Mesendoderm (in vitro differentiated cells): Measurements from ENCODE around the gene C1orf116.

Experiments used
- DNase-seq: peaks from one replicate; pipeline ENCODE4 v3.0.0; 2013
- H2AK5ac ChIP-seq: 2 replicates; pipeline ENCODE4 v1.6.1; 2013; ENCODE audit warnings: low read length, inconsistent platforms
- H2BK120ac ChIP-seq: 2 replicates; pipeline ENCODE4 v1.6.1; 2013; ENCODE audit warnings: low read depth, mild to moderate bottlenecking, low read length, moderate library complexity, mixed read lengths
- H2BK15ac ChIP-seq: replicated peaks from 2 replicates; pipeline ENCODE4 v1.6.1; 2013; ENCODE audit warnings: low read depth, mild to moderate bottlenecking, moderate library complexity
- H2BK5ac ChIP-seq: 2 replicates; pipeline ENCODE4 v1.6.1; 2013; ENCODE audit warnings: low read length, inconsistent platforms
- H3K18ac ChIP-seq: 2 replicates; pipeline ENCODE4 v1.6.1; 2013; ENCODE audit warnings: mild to moderate bottlenecking, low read length, mixed read lengths
- H3K23ac ChIP-seq: one replicate; pipeline ENCODE4 v1.6.1; 2013; ENCODE audit warnings: low read length
- H3K27ac ChIP-seq: 2 replicates; pipeline ENCODE4 v1.5.1; 2013; ENCODE audit warnings: low read depth, mild to moderate bottlenecking, inconsistent platforms, low read length, moderate library complexity
- H3K27me3 ChIP-seq: 2 replicates; pipeline ENCODE4 v1.6.1; 2013; ENCODE audit warnings: low read length, control low read depth, mild to moderate bottlenecking, inconsistent platforms; ENCODE audit not compliant: insufficient read depth, poor library complexity
- H3K36me3 ChIP-seq: 2 replicates; pipeline ENCODE4 v1.6.1; 2013; ENCODE audit warnings: low read length, inconsistent platforms; ENCODE audit not compliant: control insufficient read depth, insufficient read depth
- H3K4ac ChIP-seq: one replicate; pipeline ENCODE4 v1.6.1; 2013; ENCODE audit warnings: low read depth, mild to moderate bottlenecking, low read length, moderate library complexity
- H3K4me1 ChIP-seq: 2 replicates; pipeline ENCODE4 v1.6.1; 2013; ENCODE audit warnings: low read depth, low read length, inconsistent platforms; ENCODE audit not compliant: control insufficient read depth
- H3K4me2 ChIP-seq: 2 replicates; pipeline ENCODE4 v1.6.1; 2013; ENCODE audit warnings: low read length
- H3K4me3 ChIP-seq: 2 replicates; pipeline ENCODE4 v1.5.1; 2013; ENCODE audit warnings: mild to moderate bottlenecking, low read length
- H3K56ac ChIP-seq: one replicate; pipeline ENCODE4 v1.6.1; 2013; ENCODE audit warnings: low read length
- H3K79me1 ChIP-seq: 2 replicates; pipeline ENCODE4 v1.6.1; 2013; ENCODE audit warnings: low read length, inconsistent platforms
- H3K79me2 ChIP-seq: 2 replicates; pipeline ENCODE4 v1.6.1; 2013; ENCODE audit warnings: mild to moderate bottlenecking, low read length; ENCODE audit not compliant: control insufficient read depth, insufficient read depth
- H3K9ac ChIP-seq: 2 replicates; pipeline ENCODE4 v1.6.1; 2013; ENCODE audit warnings: low read length, inconsistent platforms
- H4K5ac ChIP-seq: one replicate; pipeline ENCODE4 v1.6.1; 2013; ENCODE audit warnings: low read length
- H4K8ac ChIP-seq: one replicate; pipeline ENCODE4 v1.6.1; 2013; ENCODE audit warnings: low read depth, mild to moderate bottlenecking, control low read depth, low read length, moderate library complexity
- WGBS: extraction: QIAGEN DNeasy Blood & Tissue Kit; methylation state at CpG from one replicate; pipeline ENCODE4 v1.1.7; 2013; ENCODE audit warnings: low lambda C conversion rate, missing lambda C conversion rate; ENCODE audit not compliant: insufficient coverage; ENCODE audit errors: extremely low coverage; 5-methylcytosine and 5-hydroxymethylcytosine counted together

Gene C1orf116

DNA sequence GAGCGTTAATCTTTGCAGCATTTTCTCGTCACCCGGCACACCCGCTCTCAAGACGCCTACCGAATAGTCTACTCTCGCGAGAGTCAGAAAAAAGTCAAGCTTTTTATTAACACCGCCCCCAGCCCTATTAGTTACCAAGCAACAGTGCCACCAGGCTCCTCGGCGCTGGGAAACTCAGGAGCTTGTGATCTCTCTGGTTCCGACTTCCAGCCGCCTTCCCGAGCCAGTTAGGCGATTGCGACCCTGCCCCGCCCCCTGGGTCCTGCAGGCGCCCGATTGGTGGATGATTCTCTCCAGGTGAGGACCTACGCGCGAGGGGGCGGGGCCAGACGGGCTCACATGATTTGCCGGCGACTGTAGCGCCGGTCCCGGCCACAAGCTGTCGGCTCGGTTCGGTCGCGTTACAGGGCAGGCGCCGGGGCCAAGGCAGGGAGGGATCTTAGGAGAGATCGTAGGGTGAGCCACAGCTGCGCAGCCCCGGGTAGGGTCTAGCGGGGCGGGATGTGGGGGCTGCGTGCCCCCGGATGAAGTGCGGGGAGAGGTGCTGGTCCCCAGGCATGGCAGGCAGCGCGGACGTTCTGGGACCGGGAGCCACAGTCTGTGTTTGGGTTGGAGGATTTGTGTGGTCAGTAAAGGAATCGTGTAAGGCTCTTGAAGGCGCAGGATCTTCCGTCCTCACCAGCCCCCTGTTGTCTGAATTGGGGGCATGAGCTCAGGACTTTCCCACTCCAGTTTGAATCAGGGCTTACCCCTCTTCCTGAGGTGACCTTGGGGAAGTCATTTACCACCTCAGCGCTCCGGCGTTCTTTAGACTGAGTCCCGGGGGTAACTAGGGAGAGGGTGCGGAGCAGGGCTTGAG, 20.6 kb upstream of the C1orf116 start, which contains the start of gene PFKFB2:
TSS of gene PFKFB2 (plus strand) at position 365 of the 859 bp plus-strand sequence. CDS start 1,443 bp downstream, outside the sequence.
- no peak within 1 kb of the TSS for H4K5ac ChIP-seq
- no peaks in the 10 kb centered on the region for H3K27me3 ChIP-seq
- H2BK120ac ChIP-seq = no peak within 1 kb of the TSS
- H3K79me1 ChIP-seq = peaks cover 3% of the 10 kb centered on the region
- peak within 1 kb of the TSS; percentile 94 for H3K56ac ChIP-seq
- no peaks in the 10 kb centered on the region for H3K4me1 ChIP-seq
- H3K4ac ChIP-seq = peak within 1 kb of the TSS; percentile 78
- peak within 1 kb of the TSS; percentile 88 for H3K9ac ChIP-seq
- peak within 1 kb of the TSS; percentile 78 for H3K4me3 ChIP-seq
- no peak within 1 kb of the TSS for H2BK15ac ChIP-seq
- no peak within 1 kb of the TSS for H2AK5ac ChIP-seq
- DNase-seq = peak; percentile 100
- H3K4me2 ChIP-seq = peak within 1 kb of the TSS; percentile 87
- peak within 1 kb of the TSS; percentile 73 for H3K27ac ChIP-seq
- H2BK5ac ChIP-seq = peak within 1 kb of the TSS; percentile 54
- H3K36me3 ChIP-seq = peaks cover 3% of the 10 kb centered on the region
- H3K23ac ChIP-seq = no peak within 1 kb of the TSS
- peak within 1 kb of the TSS; percentile 72 for H3K18ac ChIP-seq
- H4K8ac ChIP-seq = no peak within 1 kb of the TSS
- WGBS = no CpG with 5 or more reads among the region's 56 CpGs
- H3K79me2 ChIP-seq = peaks cover 20% of the 10 kb centered on the region

DNA sequence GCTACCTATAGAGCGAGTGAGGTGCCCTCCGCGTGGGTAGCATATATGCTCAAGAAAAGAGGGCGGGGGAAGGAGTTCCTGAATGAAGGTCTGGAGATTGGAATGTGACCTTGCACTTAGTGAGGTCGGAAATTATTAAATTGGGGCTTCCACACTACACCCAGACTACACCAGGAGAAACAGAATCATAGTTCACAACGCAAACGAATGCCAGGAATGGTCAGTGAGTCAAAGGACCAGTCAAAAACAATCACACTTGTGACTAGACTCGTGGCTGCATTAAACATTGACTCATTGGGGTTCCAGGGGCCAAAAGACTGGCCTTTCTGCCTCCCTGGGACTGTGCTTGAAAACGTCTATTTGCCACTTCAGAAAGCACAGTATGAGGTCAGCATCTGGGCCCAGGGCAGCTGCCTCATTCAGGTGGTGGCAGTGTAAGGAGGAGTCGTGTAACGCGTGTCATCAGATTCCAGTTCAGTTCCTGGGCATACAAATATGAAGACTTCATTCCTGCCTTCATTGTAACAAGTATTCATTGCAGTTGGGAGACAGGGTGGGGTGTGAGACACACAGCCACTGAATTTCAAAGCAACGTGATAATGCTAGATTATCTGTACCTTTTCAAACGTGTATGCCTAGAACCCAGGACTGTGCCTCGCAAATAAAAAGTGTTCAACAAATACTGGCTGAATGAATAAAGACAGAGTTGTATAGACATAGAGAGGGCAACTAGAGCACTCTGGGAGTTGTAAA, 18.8 kb upstream of the C1orf116 start, which contains the start of gene YOD1:
TSS of gene YOD1 (minus strand) at position 18 of the 753 bp plus-strand sequence. CDS start 178 bp downstream, outside the sequence.
- Histone ChIP-seq H3K9ac (peak within 1 kb of the TSS; percentile 92), H4K8ac (no peak within 1 kb of the TSS), H3K4me2 (peak within 1 kb of the TSS; percentile 59), H4K5ac (peak within 1 kb of the TSS; percentile 28), H3K36me3 (peaks cover 3% of the 10 kb centered on the region), H2BK15ac (no peak within 1 kb of the TSS), H3K23ac (no peak within 1 kb of the TSS), H2AK5ac (no peak within 1 kb of the TSS), H3K4me1 (no peaks in the 10 kb centered on the region), H3K79me1 (peaks cover 3% of the 10 kb centered on the region), H2BK5ac (no peak within 1 kb of the TSS), H3K18ac (peak within 1 kb of the TSS; percentile 64), H3K4ac (peak within 1 kb of the TSS; percentile 28), H3K27ac (peak within 1 kb of the TSS; percentile 87), H3K4me3 (peak within 1 kb of the TSS; percentile 75), H3K27me3 (no peaks in the 10 kb centered on the region), H2BK120ac (no peak within 1 kb of the TSS), H3K79me2 (peaks cover 23% of the 10 kb centered on the region), H3K56ac (peak within 1 kb of the TSS; percentile 93)
- DNase-seq = peak; percentile 21
- no CpG with 5 or more reads among the region's 15 CpGs for WGBS

DNA sequence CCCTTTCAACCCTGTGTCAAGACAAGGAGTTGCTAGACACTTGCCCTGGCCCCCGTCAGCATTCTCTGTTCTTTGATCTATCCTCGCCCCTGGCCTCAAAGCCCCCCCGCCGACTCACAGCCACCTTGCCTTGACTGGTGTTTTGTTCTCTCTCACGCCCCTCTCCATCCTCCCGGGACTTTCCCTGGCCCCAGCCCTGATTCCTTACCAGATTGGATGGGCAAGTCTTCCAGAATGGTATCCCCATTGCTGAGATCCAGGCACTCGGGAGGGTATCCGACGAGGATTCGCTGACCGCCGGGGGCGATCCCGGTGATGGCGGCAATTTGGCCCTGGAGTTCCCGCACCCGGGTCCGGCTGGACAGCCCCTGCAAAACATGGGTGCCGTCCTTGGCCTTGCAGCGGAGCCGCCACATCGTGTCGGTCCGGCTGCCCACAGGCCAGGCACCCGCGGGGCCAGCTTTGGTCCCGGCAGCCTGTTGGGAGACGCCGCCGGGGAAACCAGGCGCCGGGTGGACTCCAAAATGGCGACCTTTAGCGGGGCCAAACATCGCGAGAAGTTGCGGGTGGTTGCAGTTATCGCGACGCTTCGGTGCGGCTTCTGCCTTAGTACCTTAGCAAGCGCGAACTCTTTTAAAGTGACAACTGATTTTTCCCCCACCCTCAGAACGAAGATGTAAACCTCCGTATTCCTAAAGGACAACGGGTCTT, 18.1 kb upstream of the C1orf116 start:
- H3K18ac ChIP-seq = peak overlapping the region; percentile 64
- DNase-seq = peak; percentile 95
- peak overlapping the region; percentile 28 for H3K4ac ChIP-seq
- peaks cover 3% of the 10 kb centered on the region for H3K36me3 ChIP-seq
- no peak overlapping the region for H2BK15ac ChIP-seq
- H3K9ac ChIP-seq = peak overlapping the region; percentile 92
- peak overlapping the region; percentile 28 for H4K5ac ChIP-seq
- no peak overlapping the region for H2BK120ac ChIP-seq
- H3K4me3 ChIP-seq = peak overlapping the region; percentile 75
- no CpG with 5 or more reads among the region's 47 CpGs for WGBS
- H3K56ac ChIP-seq = peak overlapping the region; percentile 93
- H3K79me1 ChIP-seq = peaks cover 3% of the 10 kb centered on the region
- peaks cover 25% of the 10 kb centered on the region for H3K79me2 ChIP-seq
- no peak overlapping the region for H2BK5ac ChIP-seq
- no peaks in the 10 kb centered on the region for H3K27me3 ChIP-seq
- no peaks in the 10 kb centered on the region for H3K4me1 ChIP-seq
- no peak overlapping the region for H2AK5ac ChIP-seq
- no peak overlapping the region for H3K23ac ChIP-seq
- H4K8ac ChIP-seq = no peak overlapping the region
- H3K4me2 ChIP-seq = peak overlapping the region; percentile 59
- H3K27ac ChIP-seq = peak overlapping the region; percentile 87

DNA sequence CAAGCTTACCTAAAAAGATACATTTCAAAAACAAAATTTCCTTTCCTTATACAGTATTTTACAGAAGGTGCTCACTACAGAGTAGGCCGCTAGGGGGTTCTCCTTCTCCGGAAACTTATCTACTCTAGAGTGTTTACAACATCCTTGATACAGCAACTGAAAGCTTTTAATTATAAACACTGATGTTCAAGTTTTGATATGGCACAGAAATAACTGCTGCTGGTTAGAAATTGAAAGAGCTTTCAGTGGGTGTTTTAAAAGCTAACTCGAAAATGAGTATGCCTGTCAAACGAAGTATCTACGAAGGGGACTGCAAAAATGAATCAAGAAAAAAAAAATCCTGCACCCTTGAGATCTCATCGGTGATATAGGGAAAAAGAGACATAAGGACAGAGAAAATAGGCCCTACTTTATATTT, 17.4 kb upstream of the C1orf116 start:
- Histone ChIP-seq H3K23ac (no peak overlapping the region), H3K56ac (peak overlapping the region; percentile 93), H4K8ac (no peak overlapping the region), H2BK15ac (no peak overlapping the region), H2BK120ac (no peak overlapping the region), H4K5ac (no peak overlapping the region), H3K27ac (peak overlapping the region; percentile 87), H3K18ac (no peak overlapping the region), H3K4me1 (no peaks in the 10 kb centered on the region), H3K27me3 (no peaks in the 10 kb centered on the region), H3K9ac (peak overlapping the region; percentile 92), H3K4me3 (peak overlapping the region; percentile 75), H3K79me1 (peaks cover 3% of the 10 kb centered on the region), H2BK5ac (no peak overlapping the region), H3K79me2 (peaks cover 26% of the 10 kb centered on the region), H3K36me3 (peaks cover 3% of the 10 kb centered on the region), H3K4ac (no peak overlapping the region), H3K4me2 (peak overlapping the region; percentile 56), H2AK5ac (no peak overlapping the region)
- WGBS = no CpG with 5 or more reads among the region's 6 CpGs
- peak; percentile 63 for DNase-seq

DNA sequence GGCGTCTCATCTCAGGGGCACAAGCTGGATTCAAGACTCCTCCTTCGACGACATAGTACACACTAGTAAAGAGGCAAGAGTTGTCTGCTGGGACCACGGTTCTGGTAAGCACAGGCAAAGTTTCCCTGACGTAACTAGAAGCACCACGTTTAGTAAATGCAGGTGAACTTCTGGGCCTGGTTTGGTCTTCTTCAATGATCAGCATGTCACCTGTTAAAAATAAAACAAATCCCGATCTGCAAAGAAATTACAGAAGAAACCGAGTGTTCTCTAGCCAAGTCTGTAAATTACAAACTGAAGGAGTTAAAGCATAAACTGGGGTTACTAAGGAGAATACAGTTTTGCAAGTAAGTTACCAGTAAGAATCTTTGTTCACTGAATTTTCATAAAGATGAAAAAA, 17.0 kb upstream of the C1orf116 start:
- no CpG with 5 or more reads among the region's 8 CpGs for WGBS
- no peak overlapping the region for H3K4me3 ChIP-seq

More for the DNA sequence above, 17.0 kb upstream of the C1orf116 start:
- Histone ChIP-seq H3K23ac (no peak overlapping the region), H3K36me3 (peaks cover 3% of the 10 kb centered on the region), H2AK5ac (no peak overlapping the region), H4K5ac (no peak overlapping the region), H3K18ac (no peak overlapping the region), H3K9ac (peak overlapping the region; percentile 32), H3K79me1 (peaks cover 3% of the 10 kb centered on the region), H3K27ac (no peak overlapping the region), H4K8ac (no peak overlapping the region), H3K4me2 (peak overlapping the region; percentile 8), H2BK5ac (no peak overlapping the region), H3K56ac (no peak overlapping the region), H3K4me1 (no peaks in the 10 kb centered on the region), H3K27me3 (no peaks in the 10 kb centered on the region), H2BK120ac (no peak overlapping the region), H3K4ac (no peak overlapping the region), H2BK15ac (no peak overlapping the region), H3K79me2 (peaks cover 26% of the 10 kb centered on the region)
- no peak for DNase-seq
